Effector CD8-positive, alpha-beta T cell (primary cell): ENCODE data around the gene VSX2.

ENCODE experiments used
- DNase-seq: peaks from one replicate; lab custom pipeline; 2025; lab: John Stamatoyannopoulos, UW

VSX2 gene

DNA sequence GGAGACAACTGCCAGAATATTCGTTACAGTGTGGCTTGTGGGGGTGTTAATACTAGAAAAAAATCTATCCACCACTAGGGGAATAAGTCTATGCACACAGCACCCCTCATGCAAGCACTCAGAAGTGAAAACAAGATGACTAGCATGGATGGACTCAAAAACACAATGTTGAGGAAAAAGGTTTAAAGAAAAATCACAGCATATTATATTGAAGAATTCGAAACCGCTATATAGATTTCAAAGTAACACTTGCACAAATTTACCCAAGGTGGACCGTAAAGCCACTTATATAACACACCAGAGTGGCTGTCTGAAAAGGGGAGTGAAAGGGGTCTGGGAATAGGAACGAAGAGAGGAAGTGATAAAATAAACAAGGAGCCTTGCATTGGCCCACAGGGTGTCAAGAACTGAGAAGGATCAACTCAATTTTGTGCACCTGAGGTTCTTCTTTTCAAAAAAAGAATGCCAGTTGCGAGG lies 62.9 kb downstream of the VSX2 start:
- DNase-seq: no peak

DNA sequence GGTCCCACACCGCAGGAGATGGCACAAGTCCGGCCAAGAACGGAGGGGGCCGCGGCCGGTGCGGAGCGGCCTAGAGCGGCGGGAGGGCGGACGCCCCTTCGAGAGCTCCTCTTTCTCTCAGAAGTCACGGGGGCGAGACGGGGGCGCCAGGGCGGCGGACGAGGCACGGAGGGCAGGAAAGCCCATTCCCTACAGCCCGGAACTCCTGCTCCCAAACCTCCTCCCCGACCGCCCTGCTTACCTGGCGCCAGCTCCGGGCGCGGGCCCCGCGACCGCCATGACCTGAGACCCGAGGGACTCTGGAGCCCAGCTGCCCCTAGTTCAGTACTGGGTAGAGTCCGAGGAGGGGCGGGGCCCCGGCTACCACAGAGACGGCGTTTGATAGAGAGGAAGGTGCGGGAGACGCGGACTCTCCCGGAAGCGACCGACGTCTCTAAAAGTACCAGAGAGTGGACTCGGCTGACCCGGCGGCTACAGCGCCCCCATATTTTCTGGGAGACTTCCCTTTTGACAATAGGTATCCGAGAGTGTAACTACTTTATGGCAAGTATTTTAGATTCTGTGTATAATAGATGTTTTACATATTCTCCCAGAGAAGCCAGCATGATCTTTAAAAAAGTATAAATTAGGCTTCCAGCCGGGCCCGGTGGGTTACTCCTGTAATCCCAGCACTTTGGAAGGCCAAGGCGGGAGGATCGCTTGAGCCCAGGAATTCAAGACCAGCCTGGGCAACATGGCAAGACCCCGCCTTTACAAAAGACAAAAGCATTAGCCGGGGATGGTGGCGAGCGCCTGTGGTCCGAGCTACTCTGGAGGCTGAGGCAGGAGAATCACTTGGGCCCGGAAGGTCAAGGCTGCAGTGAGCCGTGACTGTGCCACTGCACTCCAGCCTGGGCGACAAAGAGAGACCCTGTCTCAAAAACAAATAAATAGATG lies 63.7 kb downstream of the VSX2 start, which contains the start of gene ABCD4:
ABCD4 (minus strand) TSS at position 301 of the 936 bp plus-strand sequence; CDS start at position 279, 22 bp downstream.
- DNase-seq: peak; percentile 61

DNA sequence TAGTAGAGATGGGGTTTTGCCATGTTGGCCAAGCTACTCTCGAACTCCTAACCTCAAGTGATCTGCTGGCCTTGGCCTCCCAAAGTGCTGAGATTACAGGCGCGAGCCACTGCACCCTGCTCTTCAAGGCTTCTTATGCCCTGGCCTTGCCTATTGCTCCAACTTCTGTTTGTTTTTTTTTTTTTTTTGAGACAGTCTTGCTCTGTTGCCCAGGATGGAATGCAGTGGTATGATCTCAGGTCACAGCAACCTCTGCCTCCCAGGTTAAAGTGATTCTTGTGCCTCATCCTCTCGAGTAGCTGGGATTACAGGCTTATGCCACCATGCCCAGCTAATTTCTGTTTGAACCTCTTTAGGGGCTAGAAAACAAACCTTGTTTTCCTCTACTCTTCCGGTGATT lies 69.4 kb downstream of the VSX2 start:
- no peak for DNase-seq

DNA sequence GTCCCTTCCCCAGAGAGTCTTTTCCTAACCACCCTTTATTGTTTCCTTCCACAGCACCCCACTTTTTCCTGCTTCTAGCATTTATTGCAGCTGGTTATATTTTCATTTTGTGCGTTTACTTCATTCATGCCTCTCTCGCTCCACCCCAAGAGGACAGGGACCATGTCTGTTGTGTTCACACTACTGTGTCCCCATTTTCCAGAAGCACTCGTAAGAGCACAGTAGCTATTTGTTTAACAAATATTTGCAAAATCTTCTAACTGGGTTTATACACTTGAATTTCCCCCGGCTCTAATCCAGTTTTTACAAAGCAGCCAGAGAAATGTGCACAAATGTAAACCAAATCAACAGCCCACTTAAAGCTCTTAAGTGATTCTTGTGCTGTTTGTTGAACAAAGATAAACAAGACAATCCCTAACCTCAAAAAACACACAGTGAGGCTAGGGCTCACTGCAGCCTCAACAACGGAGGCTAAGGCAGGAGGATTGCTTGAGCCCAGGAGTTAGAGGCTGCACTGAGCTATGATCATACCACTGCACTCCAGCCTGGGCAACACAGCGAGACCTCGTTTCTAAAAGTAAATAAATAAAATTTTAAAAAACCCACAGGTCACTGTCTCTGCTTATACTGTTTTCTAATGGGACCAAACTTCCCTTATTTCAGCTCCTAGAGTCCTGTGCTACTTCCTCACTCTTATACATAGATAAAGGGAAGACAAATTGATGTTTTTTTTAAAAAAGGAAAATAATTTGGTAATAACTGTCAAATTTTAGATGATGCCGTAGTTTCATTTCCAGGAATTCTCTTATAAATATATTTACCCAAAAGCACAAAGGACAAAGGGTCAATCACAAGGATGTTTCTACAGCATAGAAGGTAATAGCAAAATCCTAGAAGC lies 70.1 kb downstream of the VSX2 start:
- DNase-seq: no peak

DNA sequence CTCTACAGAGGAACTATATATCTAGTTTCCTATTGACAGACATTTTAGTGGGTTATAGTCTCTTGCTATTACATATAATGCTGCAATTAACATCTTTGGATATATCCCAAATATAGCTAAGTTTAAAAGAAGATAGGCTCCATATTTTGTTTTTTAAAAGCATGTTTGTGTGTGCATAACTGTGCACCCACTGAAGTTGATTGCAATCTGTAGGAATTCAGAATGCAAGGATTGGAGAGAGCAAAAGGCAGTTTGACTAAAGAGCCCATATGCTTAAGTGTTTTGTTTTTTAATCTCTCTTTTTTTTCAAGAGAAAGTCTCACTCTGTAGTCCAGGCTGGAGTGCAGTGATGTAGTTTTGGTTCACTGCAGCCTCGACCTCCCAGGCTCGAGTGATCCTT lies 72.9 kb downstream of the VSX2 start:
- no peak for DNase-seq
